SK-N-SH (cell line): ENCODE results near the gene WWOX. TPM values are rescaled to one million over a fixed set of nuclear protein-coding genes. Genes with fewer than 3 reads are reported as not detected.

Source experiments
- CTCF ChIA-PET: fragments of 300-600, 350-600 bp; formaldehyde crosslinking; extraction: SDS; loops from one replicate; lab custom pipeline; 2021; lab: Yijun Ruan, JAX
- POLR2A ChIA-PET: fragments of 350-600 bp; sonication (Branson Sonifier 250); formaldehyde crosslinking; extraction: SDS; loops from one replicate; lab custom pipeline; 2020; ENCODE audit warnings: antibody characterized with exemption, inconsistent platforms; lab: Yijun Ruan, JAX
- DNase-seq: peaks from one replicate; pipeline ENCODE4 v3.0.0; 2012
- H2AFZ ChIP-seq: fragments of 200-600 bp; sonication (generic); 2 replicates; pipeline ENCODE4 v1.8.1; 2016; ENCODE audit warnings: antibody characterized with exemption, mild to moderate bottlenecking, low read depth
- H3F3A ChIP-seq: fragments of 200-600 bp; sonication (generic); replicated peaks from 2 replicates; pipeline ENCODE3; 2016; ENCODE audit warnings: antibody characterized with exemption, mild to moderate bottlenecking; ENCODE audit not compliant: insufficient read depth
- H3K27ac ChIP-seq, 2 experiments: fragments of 200-500 bp in 1 of 2; fragments of 200-600 bp in 1 of 2; sonication (Bioruptor generic) in 1 of 2; sonication (generic), shearing (Covaris generic) in 1 of 2; 2 replicates each; pipeline versions ENCODE4 v1.5.1 to v1.6.1; 2014 to 2016; ENCODE audit warnings: low read depth in 2 of 2, inconsistent platforms in 1 of 2, low read length in 1 of 2, mild to moderate bottlenecking in 1 of 2, mixed read lengths in 1 of 2
- H3K27me3 ChIP-seq: fragments of 200-600 bp; sonication (generic), shearing (Covaris generic); 2 replicates; pipeline ENCODE4 v1.6.1; 2016; ENCODE audit warnings: mixed run types; ENCODE audit not compliant: insufficient read depth
- H3K36me3 ChIP-seq, 2 experiments: fragments of 200-500 bp in 1 of 2; fragments of 200-600 bp in 1 of 2; sonication (Bioruptor generic) in 1 of 2; sonication (generic) in 1 of 2; replicated peaks in 1 of 2; 2 replicates each; pipeline versions ENCODE3 to v1.5.1; 2014 to 2016; ENCODE audit warnings: low read length in 1 of 2, mild to moderate bottlenecking in 1 of 2; ENCODE audit not compliant: insufficient read depth in 2 of 2, control insufficient read depth in 1 of 2
- H3K4me1 ChIP-seq, 2 experiments: fragments of 200-500 bp in 1 of 2; fragments of 200-600 bp in 1 of 2; sonication (Bioruptor generic) in 1 of 2; sonication (generic), shearing (Covaris generic) in 1 of 2; 2 replicates each; pipeline versions ENCODE4 v1.5.1 to v1.6.1; 2014 to 2016; ENCODE audit warnings: low read depth in 1 of 2, low read length in 1 of 2, mixed run types in 1 of 2; ENCODE audit not compliant: insufficient read depth in 2 of 2, control insufficient read depth in 1 of 2
- H3K4me2 ChIP-seq: fragments of 200-600 bp; sonication (generic), shearing (Covaris generic); 2 replicates; pipeline ENCODE4 v1.6.1; 2017; ENCODE audit warnings: mixed run types
- H3K4me3 ChIP-seq, 2 experiments: fragments of 200-500 bp in 1 of 2; fragments of 200-600 bp in 1 of 2; sonication (Bioruptor generic) in 1 of 2; sonication (generic), shearing (Covaris generic) in 1 of 2; 2 replicates each; pipeline versions ENCODE4 v1.5.1 to v1.8.1; 2014 to 2016; ENCODE audit warnings: low read depth in 2 of 2, inconsistent platforms in 1 of 2, low read length in 1 of 2, mild to moderate bottlenecking in 1 of 2, mixed read lengths in 1 of 2, moderate library complexity in 1 of 2
- H3K79me2 ChIP-seq: fragments of 200-600 bp; sonication (generic); 2 replicates; pipeline ENCODE4 v1.8.1; 2017; ENCODE audit warnings: mild to moderate bottlenecking; ENCODE audit not compliant: insufficient read depth
- H3K9ac ChIP-seq: fragments of 200-600 bp; sonication (generic); 2 replicates; pipeline ENCODE4 v1.6.1; 2017; ENCODE audit warnings: mixed run types
- H3K9me2 ChIP-seq: fragments of 200-600 bp; sonication (generic); 2 replicates; pipeline ENCODE4 v1.6.1; 2017; ENCODE audit warnings: mixed run types
- H3K9me3 ChIP-seq: fragments of 200-600 bp; sonication (generic); 2 replicates; pipeline ENCODE4 v1.6.1; 2017; ENCODE audit warnings: mixed run types, mild to moderate bottlenecking, moderate library complexity
- H4K20me1 ChIP-seq: fragments of 200-600 bp; sonication (generic); 2 replicates; pipeline ENCODE4 v1.6.1; 2017; ENCODE audit warnings: mild to moderate bottlenecking, mixed run types; ENCODE audit not compliant: insufficient read depth
- CHD2 ChIP-seq: fragments of 150-350 bp; IDR thresholded peaks from 2 replicates; pipeline ENCODE4 v1.6.1; 2018; ENCODE audit warnings: low read length; ENCODE audit not compliant: partially characterized antibody
- ELF1 ChIP-seq: IDR thresholded peaks from 2 replicates; pipeline ENCODE4 v1.4.0; 2012
- EP300 ChIP-seq, 2 experiments: IDR thresholded peaks; 2 replicates each; pipeline versions ENCODE4 v1.4.0 to v1.6.1; 2012; ENCODE audit warnings: borderline replicate concordance in 1 of 2, low read depth in 1 of 2, low read length in 1 of 2
- FOSL2 ChIP-seq: IDR thresholded peaks from 2 replicates; pipeline ENCODE4 v1.4.0; 2012; ENCODE audit warnings: low read depth, mild to moderate bottlenecking, moderate library complexity, borderline replicate concordance
- FOXJ3 ChIP-seq: sonication (generic); formaldehyde crosslinking; IDR thresholded peaks from 2 replicates; pipeline ENCODE4 v1.5.1; 2020; ENCODE audit warnings: mild to moderate bottlenecking, missing genetic modification reagents
- FOXM1 ChIP-seq: IDR thresholded peaks from 2 replicates; pipeline ENCODE4 v1.4.0; 2012; ENCODE audit warnings: low read depth, mild to moderate bottlenecking
- GABPA ChIP-seq: IDR thresholded peaks from 2 replicates; pipeline ENCODE4 v1.4.0; 2012; ENCODE audit warnings: low read depth, mild to moderate bottlenecking
- JUND ChIP-seq: IDR thresholded peaks from 2 replicates; pipeline ENCODE4 v1.4.0; 2012
- MEF2A ChIP-seq: IDR thresholded peaks from 2 replicates; pipeline ENCODE4 v1.4.0; 2012; ENCODE audit warnings: low read depth, borderline replicate concordance
- MXI1 ChIP-seq: IDR thresholded peaks from 2 replicates; pipeline ENCODE4 v1.6.1; 2012; ENCODE audit warnings: mild to moderate bottlenecking, low read depth, low read length, improper control_type of control experiment
- NFIC ChIP-seq: IDR thresholded peaks from 2 replicates; pipeline ENCODE4 v1.4.0; 2012; ENCODE audit warnings: borderline replicate concordance
- NRF1 ChIP-seq: IDR thresholded peaks from 2 replicates; pipeline ENCODE4 v1.6.1; 2012; ENCODE audit warnings: low read depth, mild to moderate bottlenecking, low read length
- PBX3 ChIP-seq: IDR thresholded peaks from 2 replicates; pipeline ENCODE4; 2012
- RAD21 ChIP-seq: IDR thresholded peaks from 2 replicates; pipeline ENCODE4 v1.6.1; 2012; ENCODE audit warnings: mild to moderate bottlenecking, low read length
- RFX5 ChIP-seq: IDR thresholded peaks from 2 replicates; pipeline ENCODE4 v1.6.1; 2012; ENCODE audit warnings: mild to moderate bottlenecking, improper control_type of control experiment, low read length
- SIN3A ChIP-seq: IDR thresholded peaks from 2 replicates; pipeline ENCODE4 v1.6.1; 2012; ENCODE audit warnings: low read depth, mild to moderate bottlenecking, low read length, moderate library complexity, borderline replicate concordance
- SMC3 ChIP-seq: IDR thresholded peaks from 2 replicates; pipeline ENCODE4 v1.6.1; 2012; ENCODE audit warnings: low read depth, low read length, improper control_type of control experiment
- TCF12 ChIP-seq: IDR thresholded peaks from 2 replicates; pipeline ENCODE4 v1.4.0; 2012
- TEAD4 ChIP-seq: IDR thresholded peaks from 2 replicates; pipeline ENCODE4 v1.4.0; 2012; ENCODE audit warnings: mild to moderate bottlenecking, borderline replicate concordance; ENCODE audit not compliant: insufficient read depth
- WGBS: methylation state at CpG from one replicate; pipeline ENCODE4 v1.1.6; 2017; ENCODE audit warnings: low lambda C conversion rate; 5-methylcytosine and 5-hydroxymethylcytosine counted together
- polyA plus RNA-seq, 3 experiments: library from polyadenylated mRNA; depleted of rRNA; stranded (reverse); fragments of >200 nt; gene quantifications; 2 replicates each; pipeline ENCODE4 v1.2.3, GENCODE V29; 2012
- TF ChIP-seq, protein P1 (sequence below): fragments of 200-600 bp; sonication (generic); IDR thresholded peaks from 2 replicates; pipeline ENCODE4 v1.6.1; 2017; ENCODE audit warnings: antibody characterized with exemption, mild to moderate bottlenecking, moderate library complexity
- TF ChIP-seq, protein P2 (sequence below): fragments of 150-350 bp; IDR thresholded peaks from 2 replicates; pipeline ENCODE4 v1.6.1; 2016; ENCODE audit warnings: mild to moderate bottlenecking, low read depth, low read length
- TF ChIP-seq, protein P3 (sequence below): IDR thresholded peaks from 2 replicates; pipeline ENCODE4 v1.6.1; 2012; ENCODE audit warnings: mild to moderate bottlenecking, low read depth, low read length, moderate library complexity

Gene WWOX
- polyA plus RNA-seq, 1 of the 3 experiments (the other 2 are of a cell fraction): 10.8 TPM

DNA sequence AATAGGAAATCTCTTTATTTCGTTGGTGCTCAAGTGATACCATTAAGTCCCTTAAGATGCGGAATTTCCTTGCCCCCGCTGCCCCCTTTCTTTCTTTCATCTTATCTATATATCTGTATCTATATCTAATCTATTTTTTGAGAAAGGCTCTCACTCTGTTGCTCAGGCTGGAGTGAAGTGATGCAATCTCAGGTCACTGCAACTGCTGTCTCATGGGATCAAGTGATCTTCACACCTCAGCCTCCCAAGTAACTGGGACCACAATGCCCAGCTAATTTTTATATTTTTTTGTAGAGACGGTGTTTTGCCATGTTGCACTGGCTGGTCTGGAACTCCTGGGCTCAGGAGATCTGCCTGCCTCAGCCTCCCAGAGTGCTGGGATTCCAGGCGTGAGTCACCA, 693.5 kb downstream of the WWOX start:
- Histone ChIP-seq H2AFZ (no peak overlapping the region), H3K4me3 (no peak overlapping the region), H3K79me2 (no peaks in the 10 kb centered on the region), H3K9me3 (0 out of 2 replicates have a peak, but pooled peaks cover 3% of the 10 kb centered on the region), H3K4me2 (no peak overlapping the region), H3K36me3 (no peaks in the 10 kb centered on the region), H3K27ac (no peak overlapping the region), H3F3A (no peaks in the 10 kb centered on the region), H3K4me1 (no peaks in the 10 kb centered on the region), H3K27me3 (no peaks in the 10 kb centered on the region), H3K9ac (no peak overlapping the region), H3K9me2 (no peaks in the 10 kb centered on the region), H4K20me1 (no peaks in the 10 kb centered on the region)
- POLR2A ChIA-PET: no interaction called here
- CTCF ChIA-PET: interaction anchor here (1.0 kb wide), 1 partner anchor 17 kb away, joined by 5 read pairs; no protein-coding TSS in a partner anchor
- TF ChIP-seq SMC3: no peak
- TF ChIP-seq CHD2: no peak
- no peak for TF ChIP-seq SIN3A
- TF ChIP-seq TEAD4: no peak
- no peak for TF ChIP-seq MXI1
- no peak for TF ChIP-seq JUND
- no peak for TF ChIP-seq PBX3
- TF ChIP-seq, protein P1, sequence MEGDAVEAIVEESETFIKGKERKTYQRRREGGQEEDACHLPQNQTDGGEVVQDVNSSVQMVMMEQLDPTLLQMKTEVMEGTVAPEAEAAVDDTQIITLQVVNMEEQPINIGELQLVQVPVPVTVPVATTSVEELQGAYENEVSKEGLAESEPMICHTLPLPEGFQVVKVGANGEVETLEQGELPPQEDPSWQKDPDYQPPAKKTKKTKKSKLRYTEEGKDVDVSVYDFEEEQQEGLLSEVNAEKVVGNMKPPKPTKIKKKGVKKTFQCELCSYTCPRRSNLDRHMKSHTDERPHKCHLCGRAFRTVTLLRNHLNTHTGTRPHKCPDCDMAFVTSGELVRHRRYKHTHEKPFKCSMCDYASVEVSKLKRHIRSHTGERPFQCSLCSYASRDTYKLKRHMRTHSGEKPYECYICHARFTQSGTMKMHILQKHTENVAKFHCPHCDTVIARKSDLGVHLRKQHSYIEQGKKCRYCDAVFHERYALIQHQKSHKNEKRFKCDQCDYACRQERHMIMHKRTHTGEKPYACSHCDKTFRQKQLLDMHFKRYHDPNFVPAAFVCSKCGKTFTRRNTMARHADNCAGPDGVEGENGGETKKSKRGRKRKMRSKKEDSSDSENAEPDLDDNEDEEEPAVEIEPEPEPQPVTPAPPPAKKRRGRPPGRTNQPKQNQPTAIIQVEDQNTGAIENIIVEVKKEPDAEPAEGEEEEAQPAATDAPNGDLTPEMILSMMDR: no peak
- no peak for TF ChIP-seq RFX5
- no peak for TF ChIP-seq MEF2A
- no peak for TF ChIP-seq FOXJ3 (CRISPR knock-in tag)
- TF ChIP-seq GABPA: no peak
- TF ChIP-seq FOSL2: no peak
- TF ChIP-seq TCF12: no peak
- no peak for TF ChIP-seq NFIC
- no peak for TF ChIP-seq RAD21
- TF ChIP-seq ELF1: no peak
- TF ChIP-seq FOXM1: no peak
- no peak for DNase-seq
- 60% methylated on average over 5 of the region's 5 CpGs for WGBS

DNA sequence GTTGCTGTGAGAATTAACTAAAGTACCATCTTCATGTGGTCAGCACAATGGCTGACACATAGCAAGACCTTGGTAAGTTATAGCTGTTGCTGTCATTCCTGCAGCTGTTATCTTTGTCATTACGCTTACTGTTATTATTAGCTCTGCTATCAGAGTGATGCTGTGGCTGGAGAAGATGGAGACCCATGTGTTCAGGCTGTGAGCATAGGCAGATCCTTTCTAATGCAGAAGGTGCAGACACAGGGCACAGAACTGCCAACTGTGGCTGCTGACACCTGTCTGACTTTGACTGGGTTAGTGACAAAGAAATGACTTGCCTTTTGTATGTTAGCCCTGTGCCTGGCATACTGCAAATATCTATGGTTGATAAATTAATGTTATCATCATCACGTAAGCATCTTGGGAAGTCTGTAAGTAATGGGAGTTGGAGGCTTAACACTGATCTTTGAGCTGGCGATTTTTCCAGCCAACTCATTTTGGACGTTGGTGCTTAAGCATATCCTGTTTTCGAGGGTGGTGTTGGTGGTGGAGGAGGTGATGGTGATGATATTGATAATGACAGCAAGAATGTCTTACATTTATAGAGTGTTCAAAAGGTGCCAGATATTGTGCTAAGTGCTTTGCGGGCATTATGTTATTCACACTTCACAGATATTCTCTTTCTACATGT, 695.3 kb downstream of the WWOX start:
- Histone ChIP-seq H3K36me3 (no peaks in the 10 kb centered on the region), H3K4me1 (no peaks in the 10 kb centered on the region), H3K9ac (no peak overlapping the region), H3F3A (no peaks in the 10 kb centered on the region), H4K20me1 (no peaks in the 10 kb centered on the region), H3K4me2 (no peak overlapping the region), H3K79me2 (no peaks in the 10 kb centered on the region), H3K9me2 (no peaks in the 10 kb centered on the region), H3K4me3 (no peak overlapping the region), H3K27me3 (no peaks in the 10 kb centered on the region), H3K27ac (no peak overlapping the region), H3K9me3 (no peaks in the 10 kb centered on the region; the same call in 1 of the 2 replicates), H2AFZ (no peak overlapping the region)
- WGBS: 55% methylated on average over 6 of the region's 6 CpGs
- TF ChIP-seq EP300 (IDR thresholded peaks at IDR 0.05; ENCODE audit: borderline replicate concordance in 1 of 2, low read depth in 1 of 2, low read length in 1 of 2) (no peak), CHD2 (no peak), MEF2A (no peak), FOSL2 (no peak), FOXJ3 (CRISPR knock-in tag) (no peak), JUND (no peak), NRF1 (no peak), ELF1 (no peak)
- TF ChIP-seq, protein P2, sequence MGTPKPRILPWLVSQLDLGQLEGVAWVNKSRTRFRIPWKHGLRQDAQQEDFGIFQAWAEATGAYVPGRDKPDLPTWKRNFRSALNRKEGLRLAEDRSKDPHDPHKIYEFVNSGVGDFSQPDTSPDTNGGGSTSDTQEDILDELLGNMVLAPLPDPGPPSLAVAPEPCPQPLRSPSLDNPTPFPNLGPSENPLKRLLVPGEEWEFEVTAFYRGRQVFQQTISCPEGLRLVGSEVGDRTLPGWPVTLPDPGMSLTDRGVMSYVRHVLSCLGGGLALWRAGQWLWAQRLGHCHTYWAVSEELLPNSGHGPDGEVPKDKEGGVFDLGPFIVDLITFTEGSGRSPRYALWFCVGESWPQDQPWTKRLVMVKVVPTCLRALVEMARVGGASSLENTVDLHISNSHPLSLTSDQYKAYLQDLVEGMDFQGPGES: no peak
- TF ChIP-seq, protein P3, sequence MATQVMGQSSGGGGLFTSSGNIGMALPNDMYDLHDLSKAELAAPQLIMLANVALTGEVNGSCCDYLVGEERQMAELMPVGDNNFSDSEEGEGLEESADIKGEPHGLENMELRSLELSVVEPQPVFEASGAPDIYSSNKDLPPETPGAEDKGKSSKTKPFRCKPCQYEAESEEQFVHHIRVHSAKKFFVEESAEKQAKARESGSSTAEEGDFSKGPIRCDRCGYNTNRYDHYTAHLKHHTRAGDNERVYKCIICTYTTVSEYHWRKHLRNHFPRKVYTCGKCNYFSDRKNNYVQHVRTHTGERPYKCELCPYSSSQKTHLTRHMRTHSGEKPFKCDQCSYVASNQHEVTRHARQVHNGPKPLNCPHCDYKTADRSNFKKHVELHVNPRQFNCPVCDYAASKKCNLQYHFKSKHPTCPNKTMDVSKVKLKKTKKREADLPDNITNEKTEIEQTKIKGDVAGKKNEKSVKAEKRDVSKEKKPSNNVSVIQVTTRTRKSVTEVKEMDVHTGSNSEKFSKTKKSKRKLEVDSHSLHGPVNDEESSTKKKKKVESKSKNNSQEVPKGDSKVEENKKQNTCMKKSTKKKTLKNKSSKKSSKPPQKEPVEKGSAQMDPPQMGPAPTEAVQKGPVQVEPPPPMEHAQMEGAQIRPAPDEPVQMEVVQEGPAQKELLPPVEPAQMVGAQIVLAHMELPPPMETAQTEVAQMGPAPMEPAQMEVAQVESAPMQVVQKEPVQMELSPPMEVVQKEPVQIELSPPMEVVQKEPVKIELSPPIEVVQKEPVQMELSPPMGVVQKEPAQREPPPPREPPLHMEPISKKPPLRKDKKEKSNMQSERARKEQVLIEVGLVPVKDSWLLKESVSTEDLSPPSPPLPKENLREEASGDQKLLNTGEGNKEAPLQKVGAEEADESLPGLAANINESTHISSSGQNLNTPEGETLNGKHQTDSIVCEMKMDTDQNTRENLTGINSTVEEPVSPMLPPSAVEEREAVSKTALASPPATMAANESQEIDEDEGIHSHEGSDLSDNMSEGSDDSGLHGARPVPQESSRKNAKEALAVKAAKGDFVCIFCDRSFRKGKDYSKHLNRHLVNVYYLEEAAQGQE: no peak
- CTCF ChIA-PET: interaction anchor here (1.7 kb wide), 1 partner anchor 24 kb away, joined by 5 read pairs; no protein-coding TSS in a partner anchor
- no peak for DNase-seq
- POLR2A ChIA-PET: no interaction called here
